UCSD-AML1 (cell line): ENCODE measurements around the gene CELSR1.

Experiments
- DNase-seq: peaks from one replicate; lab custom pipeline; 2025; ENCODE audit not compliant: unreplicated experiment; lab: John Stamatoyannopoulos, UW

The CELSR1 gene

GRCh38 chr22:46462726-46463371 is 74.6 kb downstream of the CELSR1 start:
- DNase-seq = no peak

DNA sequence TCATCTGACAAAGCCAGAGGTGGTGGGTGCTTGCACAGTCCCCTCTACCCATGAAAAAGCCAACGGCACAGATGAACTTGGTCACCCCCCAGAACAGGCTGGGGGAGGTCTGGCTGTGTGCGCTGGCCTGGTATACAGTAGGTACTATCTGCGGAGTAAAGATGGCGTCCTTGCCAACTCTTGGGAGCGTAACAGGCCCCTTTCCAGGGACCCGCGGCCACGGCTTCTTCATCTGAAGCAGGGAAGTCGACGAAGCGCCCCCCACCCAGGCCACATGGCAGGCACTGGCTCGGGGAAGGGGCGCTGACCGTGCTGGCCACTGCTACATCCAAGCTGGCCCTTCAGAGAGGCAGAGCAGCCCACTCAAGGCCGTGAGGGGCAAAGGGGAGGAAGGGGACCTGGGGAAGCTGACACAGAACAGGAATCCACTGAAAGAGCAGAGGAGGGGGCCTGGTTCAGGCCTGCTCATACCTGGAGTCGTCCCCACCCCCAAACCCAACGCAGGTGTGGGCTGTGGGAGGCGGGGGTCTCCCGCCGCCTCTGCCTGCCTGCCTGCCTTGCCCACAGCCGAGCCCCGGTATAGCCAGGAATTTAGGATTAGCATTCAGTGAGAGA is 75.7 kb downstream of the CELSR1 start:
- no peak for DNase-seq

- no peak for DNase-seq
Observed at GRCh38 chr22:46460857-46461256, 76.6 kb downstream of the CELSR1 start.

GRCh38 chr22:46459347-46460065 is 77.9 kb downstream of the CELSR1 start:
- DNase-seq = no peak

DNA sequence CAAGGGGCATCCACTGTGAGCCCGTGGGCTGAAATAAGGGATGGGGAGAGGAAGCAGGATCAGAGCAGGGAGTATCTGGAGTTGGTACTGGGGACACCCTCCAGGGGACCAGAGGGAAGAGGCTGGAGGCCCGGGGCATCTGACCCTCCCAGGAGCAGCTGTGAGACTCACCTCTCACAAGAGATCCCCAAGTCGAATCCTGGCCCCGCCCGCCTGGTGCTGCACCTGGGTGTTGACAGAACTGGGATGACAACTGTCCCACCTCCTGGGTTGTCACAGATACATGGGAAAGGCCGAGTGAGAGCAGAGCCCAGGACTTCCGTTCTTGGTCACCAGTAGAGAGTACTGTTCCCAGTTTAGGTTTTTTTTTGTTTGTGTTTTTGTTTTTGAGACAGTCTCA is 78.9 kb downstream of the CELSR1 start:
- no peak for DNase-seq

DNA sequence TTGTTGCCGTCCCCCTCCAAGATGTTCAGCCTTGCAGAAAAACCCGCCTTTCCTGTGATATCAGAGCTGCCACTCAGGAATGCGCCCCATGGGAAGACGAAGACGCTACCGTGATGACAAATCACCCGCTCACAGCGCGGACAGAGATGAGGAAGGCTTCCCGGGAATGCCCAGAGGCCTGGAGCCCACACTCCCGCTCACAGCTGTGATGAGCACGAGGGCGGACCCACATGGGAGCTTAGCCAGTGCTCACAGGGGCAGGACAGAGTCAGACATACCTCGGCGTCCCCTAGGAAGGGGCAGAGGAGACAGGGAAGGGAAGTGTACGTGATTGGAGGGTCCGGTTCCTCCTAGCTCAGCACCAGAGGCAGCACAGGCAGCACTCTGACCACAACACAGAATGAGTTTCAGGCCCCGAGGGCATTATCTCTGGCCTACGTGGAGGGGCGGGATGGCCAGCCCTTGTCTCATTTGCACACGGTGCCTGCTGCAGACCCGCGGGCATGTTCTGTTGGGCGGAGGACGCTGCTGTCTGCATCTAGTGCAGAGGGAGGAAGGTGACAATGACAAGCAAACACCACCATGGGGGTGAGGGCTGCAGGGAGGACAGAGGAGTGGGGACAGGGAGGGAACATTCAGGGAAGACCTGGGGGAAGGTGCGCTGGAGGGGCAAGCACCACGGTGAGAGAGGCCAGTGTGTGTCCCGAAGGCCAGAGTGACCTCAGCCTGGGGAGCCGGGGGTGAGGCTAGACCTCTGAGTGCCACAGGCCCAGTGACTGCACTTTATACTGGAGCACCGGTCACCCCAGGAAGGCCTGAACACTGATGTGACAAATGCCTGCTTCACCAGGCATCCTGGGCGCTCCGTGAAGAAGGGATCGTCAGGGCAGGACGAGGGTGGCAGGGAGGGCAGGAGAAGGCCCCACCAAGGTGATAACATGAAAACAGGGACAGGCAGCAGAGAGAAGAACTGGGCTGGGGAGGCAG is 79.6 kb downstream of the CELSR1 start:
- no peak for DNase-seq

GRCh38 chr22:46456818-46457163 is 80.6 kb downstream of the CELSR1 start:
- no peak for DNase-seq

GRCh38 chr22:46455446-46455845 is 82.0 kb downstream of the CELSR1 start:
- DNase-seq = no peak

DNA sequence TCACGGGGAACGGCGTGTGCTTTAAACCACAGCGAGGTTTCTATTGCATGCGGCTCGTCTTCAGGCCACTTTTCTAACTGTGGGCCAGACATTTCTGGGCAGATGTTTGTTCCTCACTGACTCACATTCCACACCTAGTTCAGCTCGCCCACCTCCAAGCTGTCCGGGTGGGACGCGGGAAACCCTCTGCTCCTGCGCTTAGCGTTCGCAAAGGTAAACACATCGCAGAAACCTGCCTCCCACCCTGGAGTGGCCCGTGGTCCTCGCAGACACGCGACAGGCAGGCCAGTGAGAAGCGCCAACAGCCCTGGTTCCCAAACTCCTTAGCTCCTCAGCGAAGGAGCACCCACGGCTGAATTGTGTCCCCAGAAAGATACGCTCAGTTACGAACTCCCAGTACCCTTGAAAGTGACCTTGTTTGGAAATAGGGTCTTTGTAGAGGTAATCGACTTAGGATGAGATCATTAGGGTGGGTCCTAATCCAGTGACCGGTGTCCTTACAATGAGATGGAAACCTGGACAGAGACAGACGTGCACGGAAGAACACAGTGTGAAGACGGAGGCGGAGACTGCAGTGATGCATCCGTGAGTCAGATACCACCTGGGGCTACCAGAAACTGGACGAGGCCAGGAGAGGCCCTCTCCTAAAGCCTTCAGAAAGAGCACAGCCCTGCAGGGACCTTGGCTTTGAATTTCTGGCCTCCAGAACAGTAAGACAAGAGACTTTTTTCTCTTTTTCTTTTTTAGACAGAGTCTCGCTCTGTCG is 82.7 kb downstream of the CELSR1 start:
- no peak for DNase-seq

- DNase-seq = no peak
Observed at GRCh38 chr22:46453829-46454503, 83.5 kb downstream of the CELSR1 start.

- no peak for DNase-seq
Observed at GRCh38 chr22:46453006-46453828, 84.2 kb downstream of the CELSR1 start.

- no peak for DNase-seq
Observed at GRCh38 chr22:46452195-46453005, 85.0 kb downstream of the CELSR1 start.

- DNase-seq = no peak
Observed at GRCh38 chr22:46451741-46452140, 85.7 kb downstream of the CELSR1 start.

- DNase-seq = no peak
Observed at GRCh38 chr22:46450931-46451561, 86.4 kb downstream of the CELSR1 start.

- no peak for DNase-seq
Observed at GRCh38 chr22:46449974-46450745, 87.3 kb downstream of the CELSR1 start.

DNA sequence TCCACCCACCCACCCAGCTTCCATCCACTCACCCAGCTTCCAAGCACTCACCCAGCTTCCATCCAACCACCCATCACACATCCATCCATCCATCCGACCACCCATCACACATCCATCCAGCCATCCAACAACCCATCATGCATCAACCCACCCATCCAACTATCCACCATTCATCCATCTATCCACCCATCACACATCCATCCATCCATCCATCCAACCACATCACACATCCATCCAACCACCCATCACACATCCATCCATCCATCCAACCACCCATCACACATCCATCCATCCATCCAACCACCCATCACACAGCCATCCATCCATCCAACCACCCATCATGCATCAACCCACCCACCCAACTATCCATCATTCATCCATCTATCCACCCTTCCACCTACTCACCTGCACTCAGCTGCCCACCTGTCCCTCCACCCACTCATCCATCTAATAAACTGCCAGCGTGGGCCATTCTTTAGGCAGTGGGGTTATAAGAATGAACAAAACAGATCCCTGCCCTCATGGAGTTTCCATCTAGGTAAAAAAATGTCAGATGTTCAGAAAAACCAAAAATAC is 88.2 kb downstream of the CELSR1 start:
- DNase-seq = no peak

DNA sequence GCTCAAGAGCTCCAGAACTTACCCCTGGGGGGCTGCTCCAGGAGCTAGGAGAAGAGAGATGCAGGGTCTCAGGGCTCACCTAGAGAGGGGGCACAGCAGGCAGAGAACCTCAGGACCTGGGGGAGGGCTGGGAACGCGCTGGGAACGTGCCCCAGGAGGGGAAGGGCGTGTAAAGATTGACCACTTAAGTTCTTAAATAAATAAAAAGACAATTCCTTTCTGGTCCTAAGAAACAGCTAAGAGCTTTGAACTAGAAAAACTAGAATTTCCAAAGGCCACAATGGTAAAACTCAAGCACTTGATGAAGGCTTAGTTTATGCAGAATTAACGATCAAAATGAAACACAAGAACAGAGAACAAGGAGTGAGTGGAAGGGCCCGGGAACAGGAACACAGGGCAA is 89.1 kb downstream of the CELSR1 start:
- DNase-seq = no peak
